Endothelial cell of umbilical vein (primary cell): ENCODE data around the gene DMD. TPM values are rescaled to one million over a fixed set of nuclear protein-coding genes. Genes with fewer than 3 reads are reported as not detected.
A peak's percentile ranks its signal among the peaks of the same experiment; 100 is the strongest.

Experiments
- BruUV-seq: library from RNA; stranded (reverse); fragments of 400-500 nt; replicated peaks from 2 replicates; lab custom pipeline; 2021; lab: Mats Ljungman, UMichigan
- CTCF ChIA-PET: fragments of 300-600, 350-600 bp; sonication (Branson Sonifier 250); formaldehyde crosslinking; loops from one replicate; lab custom pipeline; 2021; ENCODE audit warnings: antibody characterized with exemption, inconsistent platforms; lab: Charles Lee
- POLR2A ChIA-PET: fragments of 300-600, 350-600 bp; sonication (Branson Sonifier 250); formaldehyde crosslinking; loops from one replicate; lab custom pipeline; 2021; ENCODE audit warnings: antibody characterized with exemption, inconsistent platforms; lab: Charles Lee
- DNase-seq: peaks from one replicate; pipeline ENCODE4 v3.0.0-alpha.2; 2011; ENCODE audit warnings: low read depth, low spot score
- FAIRE-seq: peaks from 2 replicates; lab custom pipeline; 2011; peaks lifted over from hg19 to GRCh38; lab: Jason Lieb, UNC
- H2AFZ ChIP-seq: 2 replicates; pipeline ENCODE4 v1.6.0; 2012; ENCODE audit warnings: low read depth, low read length, control low read depth, inconsistent platforms
- H3K27ac ChIP-seq: 2 replicates; pipeline ENCODE4 v1.5.1; 2011; ENCODE audit warnings: low read depth, mild to moderate bottlenecking, control low read depth, low read length, moderate library complexity; ENCODE audit not compliant: insufficient read depth
- H3K27me3 ChIP-seq, 2 experiments: 2 replicates each; pipeline versions ENCODE4 v1.6.0 to v1.6.1; 2011; ENCODE audit warnings: low read length in 2 of 2, mixed read lengths in 1 of 2; ENCODE audit not compliant: control insufficient read depth in 2 of 2, insufficient read depth in 2 of 2
- H3K36me3 ChIP-seq, 2 experiments: 2 replicates in 1 of 2; 3 replicates in 1 of 2; pipeline ENCODE4 v1.5.1; 2011; ENCODE audit warnings: low read length in 2 of 2, mild to moderate bottlenecking in 1 of 2, moderate library complexity in 1 of 2; ENCODE audit not compliant: control insufficient read depth in 2 of 2, insufficient read depth in 2 of 2; ENCODE audit errors: extremely low read depth in 1 of 2
- H3K4me1 ChIP-seq: 3 replicates; pipeline ENCODE4 v1.5.1; 2011; ENCODE audit warnings: mild to moderate bottlenecking, low read length; ENCODE audit not compliant: control insufficient read depth, insufficient read depth; ENCODE audit errors: extremely low read depth
- H3K4me2 ChIP-seq: 2 replicates; pipeline ENCODE4 v1.6.1; 2011; ENCODE audit warnings: low read length, control low read depth, mixed read lengths; ENCODE audit not compliant: insufficient read depth
- H3K4me3 ChIP-seq, 3 experiments: fragments of 200-600 bp in 1 of 3; sonication (generic), shearing (Covaris generic) in 1 of 3; replicated peaks in 1 of 3; 2 replicates each; pipeline ENCODE4 v1.5.1; 2011 to 2016; ENCODE audit warnings: control low read depth in 3 of 3, low read length in 3 of 3, mild to moderate bottlenecking in 2 of 3, inconsistent platforms in 1 of 3, low read depth in 1 of 3, moderate library complexity in 1 of 3; ENCODE audit not compliant: insufficient read depth in 1 of 3
- H3K79me2 ChIP-seq: 2 replicates; pipeline ENCODE4 v1.6.0; 2012; ENCODE audit warnings: low read length, inconsistent platforms; ENCODE audit not compliant: control insufficient read depth, insufficient read depth
- H3K9ac ChIP-seq: replicated peaks from 2 replicates; pipeline ENCODE3; 2011; ENCODE audit warnings: low read length, control low read depth; ENCODE audit not compliant: insufficient read depth; ENCODE audit errors: extremely low read depth
- H3K9me1 ChIP-seq: replicated peaks from 3 replicates; pipeline ENCODE4 v1.6.0; 2011; ENCODE audit warnings: mild to moderate bottlenecking, low read length; ENCODE audit not compliant: control insufficient read depth, insufficient read depth; ENCODE audit errors: extremely low read depth
- H3K9me3 ChIP-seq: replicated peaks from 2 replicates; pipeline ENCODE4 v1.5.1; 2012; ENCODE audit warnings: low read length, inconsistent platforms; ENCODE audit not compliant: control insufficient read depth, insufficient read depth
- H4K20me1 ChIP-seq: replicated peaks from 2 replicates; pipeline ENCODE3; 2011; ENCODE audit warnings: mild to moderate bottlenecking, low read length; ENCODE audit not compliant: control insufficient read depth, insufficient read depth; ENCODE audit errors: extremely low read depth
- EZH2 ChIP-seq: IDR thresholded peaks from 2 replicates; pipeline ENCODE4 v1.6.1; 2012; ENCODE audit warnings: borderline replicate concordance, low read depth, mild to moderate bottlenecking, moderate library complexity, low read length, inconsistent platforms; ENCODE audit not compliant: severe bottlenecking
- FOS ChIP-seq: IDR thresholded peaks from 2 replicates; pipeline ENCODE4 v1.6.1; 2011; ENCODE audit warnings: mild to moderate bottlenecking, low read length, moderate library complexity, borderline replicate concordance; ENCODE audit not compliant: insufficient read depth
- GATA2 ChIP-seq: IDR thresholded peaks from 2 replicates; pipeline ENCODE4 v1.7.0; 2011; ENCODE audit warnings: low read depth, mild to moderate bottlenecking, moderate library complexity, mixed read lengths, low read length; ENCODE audit not compliant: insufficient read length, insufficient read depth
- JUN ChIP-seq: IDR thresholded peaks from 2 replicates; pipeline ENCODE4 v1.6.1; 2011; ENCODE audit warnings: borderline replicate concordance, low read depth; ENCODE audit not compliant: insufficient read length, insufficient read depth
- MYC ChIP-seq: IDR thresholded peaks from one replicate; pipeline ENCODE4 v1.6.1; 2011; ENCODE audit warnings: mild to moderate bottlenecking, low read depth, low read length
- POLR2AphosphoS5 ChIP-seq: IDR thresholded peaks from 2 replicates; pipeline ENCODE4 v1.6.1; 2012; ENCODE audit warnings: low read depth, mild to moderate bottlenecking, control low read depth, low read length, moderate library complexity; ENCODE audit not compliant: insufficient read depth
- dilution Hi-C: fragments of 300-500 bp; cut with MboI; formaldehyde crosslinking; loops from one replicate; pipeline ENCODE4 v1.15.0; 2019; ENCODE audit warnings: low sequenced_read_pairs; ENCODE audit not compliant: extremely low pct_ligation_motif_present
- intact Hi-C: fragments of 100-400 bp; cut with micrococcal nuclease; formaldehyde crosslinking; loops from one replicate; pipeline ENCODE4 v1.10.0; 2022
- polyA plus RNA-seq, 4 experiments: library from polyadenylated mRNA; depleted of rRNA in 3 of 4; stranded (reverse) in 3 of 4; unstranded in 1 of 4; fragments of >200 nt; gene quantifications; 2 replicates each; pipeline versions ENCODE4 v1.2.1 to v1.2.3, GENCODE V29; 2011 to 2012; ENCODE audit warnings: missing spikeins in 1 of 4
- total RNA-seq: library from RNA; stranded (reverse); gene quantifications from 2 replicates; pipeline ENCODE4 v1.2.3, GENCODE V29; 2021
- TF ChIP-seq, protein P1 (sequence below): IDR thresholded peaks from 2 replicates; pipeline ENCODE4 v1.6.1; 2011; ENCODE audit not compliant: insufficient read depth, insufficient read length

DMD gene
- total and polyA plus RNA-seq, 2 donors (not counting 3 experiments of a cell fraction or from before 2014, with no cell fraction given), result 7.3 to 9.0 TPM

DNA sequence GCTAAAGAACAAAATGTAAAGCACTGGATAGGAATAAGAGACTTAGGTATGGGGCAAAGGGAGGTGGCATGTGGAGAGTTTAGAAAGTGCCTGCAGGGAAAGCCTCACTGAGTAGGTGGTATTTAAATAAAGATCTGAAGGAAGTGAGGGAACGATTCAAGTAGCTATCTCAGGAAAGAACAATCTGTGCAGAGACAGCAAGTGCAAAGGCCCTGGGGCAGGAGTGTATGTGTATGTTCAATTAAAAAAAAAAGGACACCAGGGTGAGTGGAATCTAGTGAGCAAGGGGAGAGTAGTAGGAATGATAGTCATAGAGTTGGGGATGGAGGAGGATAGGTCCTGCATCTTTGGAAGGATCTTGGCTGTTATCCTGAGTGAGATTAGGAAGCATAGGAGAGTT, 1359.6 kb downstream of the DMD start:
- H3K27ac ChIP-seq, result no peak overlapping the region
- no peak for TF ChIP-seq JUN
- TF ChIP-seq, protein P1, sequence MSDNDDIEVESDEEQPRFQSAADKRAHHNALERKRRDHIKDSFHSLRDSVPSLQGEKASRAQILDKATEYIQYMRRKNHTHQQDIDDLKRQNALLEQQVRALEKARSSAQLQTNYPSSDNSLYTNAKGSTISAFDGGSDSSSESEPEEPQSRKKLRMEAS, result no peak
- TF ChIP-seq EZH2, result no peak
- no peak for TF ChIP-seq GATA2
- H4K20me1 ChIP-seq, result no peaks in the 10 kb centered on the region
- dilution Hi-C loops (no loop called here), intact Hi-C loops (no loop called here)
- no peaks in the 10 kb centered on the region for H3K79me2 ChIP-seq
- no peaks in the 10 kb centered on the region for H3K9me1 ChIP-seq
- H3K4me3 ChIP-seq, result no peak overlapping the region
- no peaks in the 10 kb centered on the region for H3K27me3 ChIP-seq
- no peak overlapping the region for H3K4me2 ChIP-seq
- no peak for FAIRE-seq
- no TSS peak for BruUV-seq
- no peaks in the 10 kb centered on the region for H3K36me3 ChIP-seq
- ChIA-PET POLR2A (no interaction called here), CTCF (no interaction called here)
- H3K9ac ChIP-seq, result no peak overlapping the region
- H3K9me3 ChIP-seq, result no peaks in the 10 kb centered on the region
- peaks cover 5% of the 10 kb centered on the region for H3K4me1 ChIP-seq
- H2AFZ ChIP-seq, result no peak overlapping the region
- no peak for DNase-seq

DNA sequence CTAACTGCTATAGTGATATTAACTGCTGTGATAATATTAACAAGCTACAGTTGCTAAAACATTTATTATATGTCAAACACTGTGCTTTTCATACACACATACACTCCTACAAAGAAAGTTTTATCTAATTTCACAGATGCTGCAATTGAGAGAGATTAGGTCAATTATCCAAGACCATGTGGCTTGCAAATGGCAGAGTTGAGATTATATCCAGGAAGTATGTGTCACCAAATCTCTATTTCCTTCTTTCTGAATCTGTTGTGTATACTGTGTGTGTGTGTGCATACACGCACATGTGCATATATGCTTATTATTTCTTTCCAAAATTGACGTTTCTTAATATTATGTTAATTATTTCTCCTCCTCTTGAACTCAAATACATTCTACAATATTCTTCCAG, 1363.6 kb downstream of the DMD start:
- FAIRE-seq (peak; percentile 70), DNase-seq (peak; percentile 20)
- H3K4me2 ChIP-seq, result no peak overlapping the region
- H4K20me1 ChIP-seq, result no peaks in the 10 kb centered on the region
- H2AFZ ChIP-seq, result no peak overlapping the region
- peaks cover 8% of the 10 kb centered on the region for H3K4me1 ChIP-seq
- peak; percentile 24 for TF ChIP-seq GATA2
- no peak for TF ChIP-seq MYC
- no peak for TF ChIP-seq POLR2AphosphoS5
- no peak for TF ChIP-seq EZH2
- no peak for TF ChIP-seq FOS
- H3K79me2 ChIP-seq, result no peaks in the 10 kb centered on the region
- dilution Hi-C loops, result no loop called here
- ChIA-PET CTCF (no interaction called here), POLR2A (no interaction called here)
- H3K36me3 ChIP-seq, result no peaks in the 10 kb centered on the region
- no TSS peak for BruUV-seq
- H3K9me3 ChIP-seq, result no peaks in the 10 kb centered on the region
- no peaks in the 10 kb centered on the region for H3K9me1 ChIP-seq
- no peak overlapping the region for H3K4me3 ChIP-seq
- H3K27ac ChIP-seq, result no peak overlapping the region
- no peaks in the 10 kb centered on the region for H3K27me3 ChIP-seq
- no peak overlapping the region for H3K9ac ChIP-seq
- intact Hi-C loops, result no loop called here
